Choroid plexus epithelial cell (primary cell): ENCODE measurements around the gene COL4A1.
A peak's percentile ranks its signal among the peaks of the same experiment; 100 is the strongest.

ENCODE experiments used
- DNase-seq: peaks from one replicate; pipeline ENCODE4 v3.0.0-alpha.2; 2010; ENCODE audit warnings: low read depth
- H3K4me3 ChIP-seq: 2 replicates; pipeline ENCODE4 v1.5.1; 2011; ENCODE audit warnings: low read depth, mild to moderate bottlenecking, control low read depth, low read length, moderate library complexity
- CTCF ChIP-seq: conservative IDR thresholded peaks from 2 replicates; pipeline ENCODE4 v1.5.1; 2011; ENCODE audit warnings: low read depth, mild to moderate bottlenecking, control low read depth, inconsistent platforms, low read length, moderate library complexity

The COL4A1 gene

GRCh38 chr13:110307767-110308655, 1.1 kb upstream of the COL4A1 start:
- peak; percentile 68 for DNase-seq
- H3K4me3 ChIP-seq, result peak overlapping the region; percentile 68
- TF ChIP-seq CTCF, result no peak

GRCh38 chr13:110306340-110306959, 507 bp downstream of the COL4A1 start:
- H3K4me3 ChIP-seq, result peak overlapping the region; percentile 68
- peak; percentile 68 for DNase-seq
- TF ChIP-seq CTCF, result peak; percentile 19

- H3K4me3 ChIP-seq, result peak overlapping the region; percentile 68
- TF ChIP-seq CTCF, result no peak
- DNase-seq, result no peak
These were observed 1.0 kb downstream of the COL4A1 start for GRCh38 chr13:110305949-110306339.

- H3K4me3 ChIP-seq, result peak overlapping the region; percentile 68
- no peak for TF ChIP-seq CTCF
- DNase-seq, result no peak
These were observed 1.4 kb downstream of the COL4A1 start for GRCh38 chr13:110305544-110305943.

GRCh38 chr13:110305001-110305400, 2.0 kb downstream of the COL4A1 start:
- DNase-seq, result no peak
- peak overlapping the region; percentile 68 for H3K4me3 ChIP-seq

GRCh38 chr13:110304256-110304655, 2.7 kb downstream of the COL4A1 start:
- peak overlapping the region; percentile 68 for H3K4me3 ChIP-seq
- no peak for TF ChIP-seq CTCF
- DNase-seq, result peak; percentile 85

More at GRCh38 chr13:110305001-110305400, 2.0 kb downstream of the COL4A1 start:
- TF ChIP-seq CTCF, result no peak
